Activated T-cell treated with anti-CD3 and anti-CD28 coated beads for 1 hour (primary cell): ENCODE measurements around the gene PTHLH.

Experiments used
- DNase-seq: peaks from one replicate; pipeline ENCODE4 v3.0.0-alpha.2; 2020; ENCODE audit warnings: low read depth

PTHLH gene

GRCh38 chr12:27972721-27973120 is at the start of gene PTHLH:
Gene PTHLH, minus strand, starts transcription at chr12:27972733. Its CDS starts 3,239 bp downstream, at chr12:27969494.
- DNase-seq: no peak

- no peak for DNase-seq
Measured at GRCh38 chr12:28021704-28022103, 49.2 kb upstream of the PTHLH start.

DNA sequence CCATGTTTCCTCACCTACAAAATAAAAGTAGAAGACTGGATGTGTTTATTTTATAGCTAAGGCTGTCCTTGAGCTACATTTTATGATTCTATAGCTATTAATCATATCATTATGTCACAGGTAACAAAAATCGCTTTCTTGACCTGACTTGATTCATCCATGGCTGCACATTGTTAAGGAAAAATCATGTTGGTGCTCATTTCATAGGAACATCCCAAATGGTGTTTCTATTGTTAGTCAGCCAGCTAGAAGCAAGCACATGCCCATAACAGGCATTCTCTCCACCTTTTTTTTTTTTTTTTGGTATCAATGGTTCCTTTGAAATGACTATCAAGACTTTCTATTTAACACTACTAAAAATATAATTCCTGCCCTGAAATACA is 45.3 kb upstream of the PTHLH start:
- DNase-seq: no peak

- no peak for DNase-seq
Measured at GRCh38 chr12:28017126-28017872, 44.8 kb upstream of the PTHLH start.

GRCh38 chr12:28015165-28015564 is 42.6 kb upstream of the PTHLH start:
- DNase-seq: no peak

- no peak for DNase-seq
Measured at GRCh38 chr12:28014196-28014595, 41.7 kb upstream of the PTHLH start.

DNA sequence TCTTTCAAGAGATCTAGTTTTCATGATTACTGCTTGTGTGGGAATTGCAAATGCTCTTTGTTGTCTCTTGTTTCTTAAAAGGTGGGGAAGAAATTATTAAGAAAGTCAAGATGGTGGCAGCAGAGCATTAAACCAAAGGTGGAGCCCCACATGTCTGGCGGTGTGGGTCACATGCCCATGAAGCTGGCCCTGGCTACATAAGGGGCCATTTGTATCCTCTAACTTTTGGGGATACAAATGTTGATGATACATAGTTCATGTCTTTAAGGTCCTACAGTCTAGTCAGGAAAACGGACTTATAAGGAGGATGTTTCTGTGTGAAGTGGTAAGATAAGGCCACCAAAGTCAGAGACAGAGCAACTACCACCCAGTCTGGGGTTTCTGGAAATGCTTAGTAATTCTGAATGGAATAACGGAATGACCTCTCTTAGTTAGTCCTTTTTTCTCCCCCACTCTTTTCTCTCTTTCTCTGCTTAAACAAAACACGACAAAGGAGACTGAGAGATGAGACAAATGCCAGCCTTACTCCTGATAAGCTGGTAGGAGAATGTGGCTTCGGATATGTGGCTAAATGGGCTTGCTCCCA is 39.9 kb upstream of the PTHLH start:
- DNase-seq: no peak

GRCh38 chr12:28010036-28010435 is 37.5 kb upstream of the PTHLH start:
- DNase-seq: no peak

- DNase-seq: no peak
Measured at GRCh38 chr12:27999970-28000369, 27.4 kb upstream of the PTHLH start.

GRCh38 chr12:27999521-27999920 is 27.0 kb upstream of the PTHLH start:
- DNase-seq: no peak

DNA sequence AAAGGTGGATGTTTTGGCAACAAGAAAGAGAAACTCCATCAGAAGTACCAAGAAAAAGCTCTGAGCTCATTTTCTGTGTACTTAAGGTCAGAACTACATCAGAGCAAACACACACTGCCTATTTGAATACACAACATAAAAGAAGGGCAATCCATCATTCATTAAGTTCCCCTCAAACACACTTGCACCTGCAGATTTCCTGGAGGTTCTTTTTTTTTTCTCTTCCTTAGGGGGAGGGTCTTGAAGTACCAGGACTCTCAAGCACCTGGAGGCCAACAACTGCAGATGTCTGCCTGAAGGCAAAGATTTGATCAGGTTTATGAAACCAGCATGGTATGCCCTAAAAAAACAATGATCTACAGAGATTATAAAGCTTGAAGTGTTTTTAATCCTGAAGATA is 26.1 kb upstream of the PTHLH start:
- DNase-seq: no peak

DNA sequence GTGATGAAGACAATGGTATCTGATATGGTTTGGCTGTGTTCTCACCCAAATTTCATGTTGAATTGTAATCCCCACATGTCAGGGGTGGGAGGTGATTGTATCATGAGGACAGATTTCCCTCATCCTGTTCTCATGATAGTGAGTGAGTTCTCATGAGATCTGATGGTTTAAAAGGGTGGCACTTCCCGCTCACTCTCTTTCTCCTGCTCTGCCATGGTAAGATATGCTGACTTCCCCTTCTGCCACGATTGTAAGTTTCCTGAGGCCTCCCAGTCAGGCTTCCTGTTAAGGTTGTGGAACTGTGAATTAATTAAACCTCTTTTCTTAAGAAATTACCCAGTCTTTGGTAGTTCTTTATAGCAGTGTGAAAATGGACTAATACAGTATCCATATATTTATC is 25.6 kb upstream of the PTHLH start:
- no peak for DNase-seq

DNA sequence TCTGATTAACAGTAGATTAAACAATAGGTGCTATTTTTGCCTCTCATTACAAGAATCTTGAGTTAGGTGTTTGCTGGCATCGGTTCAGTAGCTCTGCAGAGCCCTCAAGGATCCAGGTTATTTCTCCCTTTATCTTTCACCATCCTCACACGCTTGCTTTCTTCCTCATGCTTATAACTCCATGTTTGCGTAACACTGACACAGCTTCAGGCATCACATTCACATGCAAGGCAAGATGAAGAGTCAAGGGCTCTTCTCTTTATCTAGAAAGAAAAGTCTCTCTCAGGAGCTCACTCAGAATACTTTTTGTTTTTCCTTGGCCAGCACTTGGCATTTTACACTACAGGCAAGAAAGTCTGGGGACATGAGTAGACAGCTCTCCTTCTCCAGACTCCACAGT is 24.2 kb upstream of the PTHLH start:
- no peak for DNase-seq

- DNase-seq: no peak
Measured at GRCh38 chr12:27995406-27995805, 22.9 kb upstream of the PTHLH start.

DNA sequence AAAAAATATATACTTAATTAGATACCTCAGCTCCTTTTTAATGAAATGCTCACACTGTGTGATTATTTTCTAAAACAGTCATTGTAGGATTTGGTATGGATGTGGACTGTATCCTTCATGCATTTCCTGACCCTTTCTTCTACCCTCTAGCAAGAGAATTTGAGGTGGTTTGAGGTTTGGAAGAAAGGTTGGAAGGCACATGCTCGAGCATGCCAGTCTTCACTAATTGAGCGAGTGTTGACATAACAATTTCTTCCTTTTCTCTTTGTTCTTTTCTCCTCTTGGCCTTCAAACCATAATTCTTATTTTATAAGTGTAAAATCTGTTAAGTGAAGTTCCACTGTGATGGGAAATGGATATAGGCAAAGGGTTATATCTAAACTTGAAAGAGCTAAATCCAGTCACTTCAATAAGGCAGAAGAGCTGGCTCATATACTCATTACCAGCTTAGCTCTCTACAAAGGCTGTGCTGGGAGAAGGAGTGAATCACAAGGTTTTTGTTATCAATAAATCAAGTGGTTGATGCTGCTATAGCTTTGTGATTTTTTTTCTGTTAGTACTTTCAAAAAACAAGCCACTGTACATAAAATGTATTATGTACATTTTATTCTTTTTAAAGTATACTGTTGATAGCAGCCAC is 16.2 kb upstream of the PTHLH start:
- DNase-seq: no peak

DNA sequence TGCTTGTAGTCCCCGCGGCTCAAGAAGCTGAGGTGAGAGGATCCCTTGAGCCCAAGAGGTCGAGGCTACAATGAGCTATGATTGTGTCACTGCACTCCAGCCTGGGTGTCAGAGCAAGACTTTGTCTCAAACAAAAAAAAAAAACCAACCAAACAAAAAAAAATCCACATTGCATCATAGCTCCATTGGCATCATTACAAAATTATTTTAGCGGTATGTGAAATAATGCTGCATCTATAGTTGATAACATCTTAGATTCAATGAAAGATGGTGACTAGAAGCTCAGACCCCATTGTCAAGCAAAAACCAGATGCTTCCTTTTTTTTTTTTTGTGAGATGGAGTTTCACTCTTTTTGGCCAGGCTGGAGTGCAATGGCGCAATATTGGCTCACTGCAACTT is 14.8 kb upstream of the PTHLH start:
- DNase-seq: no peak

- no peak for DNase-seq
Measured at GRCh38 chr12:27984275-27984674, 11.7 kb upstream of the PTHLH start.

DNA sequence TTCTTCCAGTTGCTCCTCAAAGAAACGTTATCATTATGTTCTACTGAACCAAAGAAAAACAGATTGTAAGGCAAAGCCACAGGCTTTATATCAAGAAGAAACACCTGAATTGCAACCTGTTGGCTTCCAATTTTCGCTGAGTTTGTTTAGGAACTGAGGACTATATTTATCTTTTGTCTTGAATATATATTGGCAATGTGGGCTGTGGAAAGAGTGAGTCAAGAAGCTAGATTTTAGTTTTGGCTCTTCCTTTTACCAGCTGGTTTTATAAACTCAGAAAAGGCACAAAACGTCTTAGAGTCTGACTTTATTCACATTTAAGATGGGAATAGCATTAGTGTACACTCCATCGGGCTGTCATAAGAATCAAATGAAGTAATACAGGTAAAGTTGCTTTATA is 10.4 kb upstream of the PTHLH start:
- DNase-seq: no peak

GRCh38 chr12:27982385-27982784 is 9.9 kb upstream of the PTHLH start:
- no peak for DNase-seq

DNA sequence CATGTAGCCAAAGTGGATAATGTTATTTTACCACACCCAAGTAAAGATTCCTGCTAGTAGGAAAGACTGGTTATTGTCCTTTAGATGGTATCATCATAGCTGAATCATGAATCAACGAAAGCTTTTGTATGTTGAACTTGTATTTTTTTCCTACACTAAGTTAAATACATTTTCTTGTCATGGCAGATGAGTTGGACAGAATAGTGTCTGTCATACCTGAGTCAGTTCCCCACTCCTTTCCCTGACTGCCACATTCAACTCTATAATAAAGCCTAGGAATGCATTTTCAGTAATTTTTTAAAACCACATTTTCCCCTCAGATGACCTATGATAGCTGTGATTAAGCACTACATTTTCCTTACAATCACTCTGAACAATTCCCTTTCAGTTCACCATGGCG is 9.3 kb upstream of the PTHLH start:
- DNase-seq: no peak

- DNase-seq: no peak
Measured at GRCh38 chr12:27979145-27979544, 6.6 kb upstream of the PTHLH start.

GRCh38 chr12:27975222-27976136 is 2.9 kb upstream of the PTHLH start:
- DNase-seq: no peak
